Muscle of leg (tissue), 16 donors: Measurements from ENCODE around the gene MEIS3. TPM values are rescaled to one million over a fixed set of nuclear protein-coding genes. Genes with fewer than 3 reads are reported as not detected.

Experiments used
- DNase-seq: peaks from one replicate; pipeline ENCODE4 v3.0.0; 2013
- H3K27ac ChIP-seq: one replicate; pipeline ENCODE4 v1.5.1; 2013; ENCODE audit warnings: mild to moderate bottlenecking, low read length, control low read depth
- H3K27me3 ChIP-seq: one replicate; pipeline ENCODE4 v1.6.1; 2013; ENCODE audit warnings: low read length; ENCODE audit not compliant: control insufficient read depth, insufficient read depth
- H3K36me3 ChIP-seq: one replicate; pipeline ENCODE4 v1.6.1; 2013; ENCODE audit warnings: low read length; ENCODE audit not compliant: control insufficient read depth, insufficient read depth
- H3K4me1 ChIP-seq: one replicate; pipeline ENCODE4 v1.6.1; 2013; ENCODE audit warnings: low read length; ENCODE audit not compliant: control insufficient read depth, insufficient read depth
- H3K4me3 ChIP-seq: one replicate; pipeline ENCODE4 v1.5.1; 2013; ENCODE audit warnings: low read length, control low read depth
- H3K9me3 ChIP-seq: replicated peaks from 2 replicates; pipeline ENCODE4 v1.6.1; 2013; ENCODE audit warnings: low read depth, low read length; ENCODE audit not compliant: control insufficient read depth
- whole genome bisulfite sequencing: methylation state at CpG from one replicate; pipeline ENCODE4 v1.1.5; 2013; ENCODE audit warnings: missing lambda C conversion rate; ENCODE audit not compliant: insufficient coverage; 5-methylcytosine and 5-hydroxymethylcytosine counted together
- long read RNA-seq, 11 donors: transcript quantifications; one replicate each; lab custom pipeline, GENCODE V29; 2026
- polyA plus RNA-seq, 8 donors: library from polyadenylated mRNA; unstranded; fragments of 120-200 nt; gene quantifications; one replicate each; pipeline versions ENCODE4 v1.2.1 to v1.2.3, GENCODE V29; 2013; ENCODE audit warnings: inconsistent platforms in 1 of 8, low replicate concordance in 1 of 8; ENCODE audit not compliant: insufficient read length in 8 of 8, insufficient read depth in 1 of 8
- total RNA-seq: library from RNA; stranded (reverse); fragments of 120-200 nt; gene quantifications from one replicate; pipeline ENCODE4 v1.2.4, GENCODE V29; 2013

The MEIS3 gene
- total RNA-seq (9.2 TPM), polyA plus RNA-seq (10 to 100 TPM in 2 of 8 donors, 1 to 10 TPM in 6; 7.3 to 11.5 (median 9.7) TPM)
- long read RNA-seq, donor 1: 0 reads
- long read RNA-seq, donor 2: 0 reads
- long read RNA-seq, donor 3, partial matches to known transcripts: 0 of 1 reads
- long read RNA-seq, donor 3, other reads (novel, unspliced or antisense): 0 of 1 reads
- long read RNA-seq, donor 4: 0 reads
- long read RNA-seq, donor 5, partial matches to known transcripts: 0 of 6 reads
- long read RNA-seq, donor 5, other reads (novel, unspliced or antisense): 0 of 6 reads
- long read RNA-seq, donor 6, partial matches to known transcripts: 0 of 1 reads
- long read RNA-seq, donor 6, other reads (novel, unspliced or antisense): 0 of 1 reads
- long read RNA-seq, donor 7, partial matches to known transcripts: 0 of 2 reads
- long read RNA-seq, donor 7, other reads (novel, unspliced or antisense): 0 of 2 reads
- long read RNA-seq, donor 8: 0 reads
- long read RNA-seq, donor 9: 0 reads
- long read RNA-seq, donor 10, partial matches to known transcripts: 0 of 1 reads
- long read RNA-seq, donor 10, other reads (novel, unspliced or antisense): 0 of 1 reads
- long read RNA-seq, donor 11, partial matches to known transcripts: 0 of 1 reads
- long read RNA-seq, donor 11, other reads (novel, unspliced or antisense): 0 of 1 reads

DNA sequence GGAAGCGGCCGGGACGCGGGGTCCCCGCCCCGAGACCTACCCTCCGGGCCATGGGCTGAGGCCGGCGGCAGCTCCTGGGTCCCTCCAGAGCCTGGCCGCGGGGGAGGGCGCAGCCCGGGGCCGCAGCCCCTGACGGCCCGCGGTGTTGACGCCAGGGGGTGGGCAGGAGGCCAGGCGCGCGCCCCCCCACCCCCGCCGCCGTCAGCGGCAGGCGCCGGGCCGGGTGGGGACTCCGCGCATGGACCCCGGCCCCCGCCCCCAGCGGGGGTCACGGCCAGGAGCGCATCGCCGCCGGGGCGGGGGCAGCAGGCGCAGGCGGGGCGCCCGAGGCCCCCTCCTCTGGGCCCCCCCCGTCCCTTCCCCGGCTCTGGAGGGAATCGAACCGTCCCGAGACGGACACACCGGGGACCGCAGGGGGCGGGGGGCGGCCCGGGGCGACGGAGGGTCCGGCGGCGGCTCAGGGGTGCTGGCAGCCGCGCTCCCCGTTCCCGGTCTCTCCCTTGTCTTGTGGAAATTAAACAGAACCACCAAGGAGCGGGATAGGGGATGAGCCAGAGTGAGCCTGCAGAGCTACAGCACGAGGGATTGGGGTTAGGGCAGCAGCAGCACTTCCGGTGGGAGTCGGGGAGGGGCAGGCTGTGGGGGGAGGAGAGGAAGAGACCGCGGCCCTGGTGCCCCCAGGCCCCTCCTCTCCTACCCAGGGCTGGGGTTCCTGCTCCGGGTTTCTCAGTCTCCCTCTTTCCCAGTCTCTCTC is at the start of gene MEIS3:
TSS of gene MEIS3 (minus strand) at position 498 of the 754 bp plus-strand sequence. CDS start at position 52, 446 bp downstream.
- Histone ChIP-seq H3K27me3 (peaks cover 84% of the 10 kb centered on the region), H3K9me3 (no peaks in the 10 kb centered on the region), H3K36me3 (peaks cover 2% of the 10 kb centered on the region), H3K27ac (no peak within 1 kb of the TSS), H3K4me3 (peak within 1 kb of the TSS; percentile 36), H3K4me1 (peaks cover 11% of the 10 kb centered on the region)
- under 1% methylated on average over 47 of the region's 70 CpGs for WGBS
- DNase-seq: no peak

DNA sequence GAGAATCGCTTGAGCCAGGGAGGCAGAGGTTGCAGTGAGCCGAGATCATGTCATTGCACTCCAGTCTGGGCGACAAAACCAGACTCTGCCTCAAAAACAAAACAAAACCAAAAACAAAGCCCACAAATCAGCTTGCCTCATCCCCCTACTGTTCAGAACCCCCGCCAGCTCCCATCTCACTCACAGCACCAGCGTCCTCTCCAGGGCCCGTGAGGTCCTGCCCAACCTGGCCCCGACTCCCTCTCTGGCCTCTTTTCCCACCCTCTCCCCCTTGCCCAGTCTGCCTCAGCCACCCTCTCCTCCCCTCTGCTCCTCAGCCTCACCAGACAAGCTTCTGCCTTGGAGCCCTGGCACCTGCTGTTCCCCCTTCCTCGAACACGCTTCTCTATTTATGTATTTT is 48.6 kb upstream of the MEIS3 start:
- WGBS: 39% methylated on average over 9 of the region's 9 CpGs
- H3K4me1 ChIP-seq: peaks cover 9% of the 10 kb centered on the region
- no peak overlapping the region for H3K4me3 ChIP-seq
- H3K9me3 ChIP-seq: no peaks in the 10 kb centered on the region
- DNase-seq: no peak
- no peaks in the 10 kb centered on the region for H3K36me3 ChIP-seq
- peaks cover 53% of the 10 kb centered on the region for H3K27me3 ChIP-seq
- no peak overlapping the region for H3K27ac ChIP-seq

DNA sequence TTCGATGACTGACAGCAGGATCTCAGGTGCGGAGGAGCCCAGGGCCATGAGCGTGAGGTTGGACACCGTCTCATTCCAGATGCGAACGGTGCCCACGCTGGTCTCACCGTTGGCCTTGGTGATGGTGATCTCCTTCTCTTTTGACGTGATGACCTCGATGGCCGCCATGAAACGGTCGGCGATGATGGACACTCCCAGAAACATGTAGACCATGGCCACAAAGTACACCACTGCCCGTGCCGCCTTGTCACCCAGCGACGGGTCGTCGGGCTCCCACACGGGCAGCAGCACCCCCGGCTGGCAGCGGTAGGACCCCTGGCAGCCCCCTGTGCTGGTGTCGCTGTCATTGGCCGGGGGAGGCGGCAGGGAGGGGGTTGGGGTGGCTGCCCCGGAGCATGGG is 46.6 kb upstream of the MEIS3 start:
- DNase-seq: no peak
- Histone ChIP-seq H3K9me3 (no peaks in the 10 kb centered on the region), H3K4me1 (no peaks in the 10 kb centered on the region), H3K27ac (no peak overlapping the region), H3K4me3 (no peak overlapping the region), H3K27me3 (peaks cover 38% of the 10 kb centered on the region), H3K36me3 (no peaks in the 10 kb centered on the region)
- 85% methylated on average over 20 of the region's 27 CpGs for WGBS

DNA sequence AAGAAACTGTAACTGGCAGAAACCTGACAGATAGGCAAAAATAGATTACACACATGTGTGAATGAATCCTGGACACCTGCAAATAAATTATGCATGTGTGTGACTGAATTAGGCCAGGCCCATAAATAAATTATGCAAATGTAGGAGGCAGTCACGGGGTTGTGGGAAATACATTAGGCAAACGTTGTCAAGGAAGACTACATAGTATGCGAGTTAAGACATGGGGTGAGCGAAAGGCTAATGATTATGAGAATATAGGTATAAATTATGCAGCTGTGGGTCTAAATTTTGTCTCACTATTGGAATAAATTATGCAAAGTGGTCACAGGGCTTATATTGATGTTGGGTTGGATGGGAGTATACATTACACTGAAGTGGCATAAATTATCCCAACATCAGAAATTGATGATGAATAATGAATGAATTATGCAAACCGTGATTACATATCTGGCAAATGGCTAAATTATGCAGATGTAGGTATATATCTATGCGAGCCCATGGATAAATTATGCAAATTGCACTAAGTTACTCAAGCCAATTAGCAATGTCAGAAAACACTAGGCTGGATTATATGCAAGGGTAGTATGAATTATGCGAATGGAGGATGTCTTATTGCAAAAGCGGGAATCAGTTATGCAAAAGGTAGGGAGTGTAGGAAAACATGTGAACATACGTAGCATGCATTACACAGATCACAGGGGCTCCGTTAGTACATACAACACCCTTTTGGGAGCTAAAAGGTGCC is 45.5 kb upstream of the MEIS3 start:
- H3K36me3 ChIP-seq: no peaks in the 10 kb centered on the region
- H3K9me3 ChIP-seq: no peaks in the 10 kb centered on the region
- H3K4me3 ChIP-seq: no peak overlapping the region
- H3K27ac ChIP-seq: no peak overlapping the region
- 40% methylated on average over 5 of the region's 10 CpGs for WGBS
- H3K4me1 ChIP-seq: no peaks in the 10 kb centered on the region
- no peak for DNase-seq
- H3K27me3 ChIP-seq: peaks cover 35% of the 10 kb centered on the region

DNA sequence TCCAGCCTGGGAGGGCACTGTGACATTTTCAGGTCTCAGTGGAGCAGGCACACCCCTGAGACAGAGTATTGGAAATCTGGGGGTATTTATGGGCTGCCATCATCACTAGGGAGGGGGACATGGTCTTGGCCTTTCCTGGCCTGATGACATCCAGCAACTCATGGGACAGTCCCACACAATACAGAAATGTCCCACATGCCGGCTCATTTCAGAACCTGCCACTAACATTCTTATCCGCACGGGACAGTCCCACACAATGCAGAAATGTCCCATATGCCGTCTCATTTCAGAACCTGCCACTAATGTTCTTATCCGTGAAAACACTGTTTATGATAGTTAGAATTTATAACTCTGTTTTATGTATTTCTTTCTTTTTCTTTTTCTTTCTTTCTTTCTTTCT is 42.5 kb upstream of the MEIS3 start:
- Histone ChIP-seq H3K4me1 (no peaks in the 10 kb centered on the region), H3K27me3 (peaks cover 41% of the 10 kb centered on the region), H3K27ac (no peak overlapping the region), H3K36me3 (no peaks in the 10 kb centered on the region), H3K9me3 (no peaks in the 10 kb centered on the region), H3K4me3 (no peak overlapping the region)
- no CpG with 5 or more reads among the region's 5 CpGs for WGBS
- no peak for DNase-seq

DNA sequence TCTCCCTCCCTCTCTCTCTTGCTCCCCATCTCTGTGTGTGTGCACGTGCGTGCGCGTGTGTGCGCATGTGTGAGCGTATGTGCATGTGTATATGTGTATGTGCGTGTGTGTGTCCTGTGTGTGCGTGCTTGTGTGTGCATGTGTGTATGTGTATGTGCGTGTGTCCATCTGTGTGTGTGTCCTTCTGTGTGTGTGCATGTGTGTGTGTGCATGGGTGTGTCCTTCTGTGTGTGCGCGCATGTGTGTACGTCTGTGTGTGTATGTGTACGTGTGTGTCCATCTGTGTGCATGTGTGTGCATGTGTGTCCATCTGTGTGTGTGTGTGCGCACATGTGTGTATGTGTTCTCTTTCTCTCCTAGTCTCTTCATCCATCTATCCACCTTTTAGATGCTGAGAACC is 40.1 kb upstream of the MEIS3 start:
- H3K9me3 ChIP-seq: peaks cover 10% of the 10 kb centered on the region
- no peaks in the 10 kb centered on the region for H3K4me1 ChIP-seq
- 92% methylated on average over 4 of the region's 14 CpGs for WGBS
- no peak overlapping the region for H3K4me3 ChIP-seq
- peaks cover 55% of the 10 kb centered on the region for H3K27me3 ChIP-seq
- no peak for DNase-seq
- no peak overlapping the region for H3K27ac ChIP-seq
- H3K36me3 ChIP-seq: no peaks in the 10 kb centered on the region

DNA sequence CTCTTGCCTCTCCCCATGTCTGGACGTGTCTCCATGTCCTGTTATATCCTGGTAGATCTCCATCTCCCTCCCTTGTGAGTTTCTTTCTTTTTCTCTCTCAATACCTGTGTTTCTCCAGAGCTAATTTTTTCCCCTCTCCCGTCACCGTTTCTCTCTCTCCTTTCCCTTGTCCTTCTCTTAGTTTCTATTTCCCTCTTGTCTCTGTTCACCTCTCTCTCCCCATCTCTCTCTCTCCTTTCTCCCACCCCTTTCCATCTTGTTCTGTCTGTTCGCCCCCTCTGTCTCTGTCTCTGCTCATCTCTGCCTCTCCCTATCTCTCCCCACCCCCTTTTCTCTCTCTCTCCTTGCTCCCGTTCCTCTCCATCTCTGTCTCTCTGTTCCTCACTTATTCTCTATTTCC is 39.3 kb upstream of the MEIS3 start:
- peaks cover 55% of the 10 kb centered on the region for H3K27me3 ChIP-seq

DNA sequence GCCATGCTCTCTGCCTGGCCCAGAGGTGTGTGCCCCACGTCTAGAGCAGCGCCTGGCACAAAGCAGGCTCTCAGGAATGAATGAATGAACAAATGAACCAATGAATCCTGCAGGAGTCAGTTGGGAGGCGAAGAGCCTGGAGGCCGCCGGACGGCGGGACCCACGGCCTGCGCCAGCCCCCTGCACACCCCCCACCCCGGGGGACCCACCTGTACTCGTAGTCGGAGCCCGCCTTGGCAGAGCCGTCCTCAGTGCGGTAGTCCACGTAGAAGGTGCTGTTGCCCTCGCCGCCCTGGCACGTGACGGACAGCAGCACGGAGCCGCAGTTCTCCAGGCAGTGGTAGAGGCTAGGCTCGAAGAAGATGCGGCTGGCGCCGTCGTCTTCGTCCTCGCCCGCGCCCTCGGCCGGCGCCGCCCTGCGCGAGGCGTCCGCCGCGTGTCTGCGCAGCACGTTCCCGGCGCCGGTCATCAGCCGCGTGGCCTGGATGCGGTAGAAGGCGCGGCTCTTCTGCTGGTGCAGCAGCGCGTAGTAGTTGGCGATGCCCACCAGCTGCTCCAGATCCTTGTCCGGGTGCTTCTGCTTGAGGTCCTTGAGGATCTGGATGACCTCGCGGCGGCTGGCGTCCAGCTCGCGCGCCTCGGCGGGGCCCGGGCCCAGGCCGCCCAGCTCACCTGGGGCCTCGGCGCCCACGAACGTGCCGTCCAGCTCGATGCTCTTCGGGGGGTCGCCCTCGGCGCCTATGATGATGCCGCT is 37.6 kb upstream of the MEIS3 start:
- Histone ChIP-seq H3K9me3 (peaks cover 10% of the 10 kb centered on the region), H3K4me3 (no peak overlapping the region), H3K36me3 (no peaks in the 10 kb centered on the region), H3K27me3 (peaks cover 53% of the 10 kb centered on the region), H3K4me1 (no peaks in the 10 kb centered on the region), H3K27ac (no peak overlapping the region)
- no peak for DNase-seq
- WGBS: 23% methylated on average over 77 of the region's 77 CpGs

More for the DNA sequence above, 39.3 kb upstream of the MEIS3 start:
- no peaks in the 10 kb centered on the region for H3K36me3 ChIP-seq
- 28% methylated on average over 5 of the region's 5 CpGs for WGBS
- H3K4me3 ChIP-seq: no peak overlapping the region
- DNase-seq: no peak
- H3K27ac ChIP-seq: no peak overlapping the region
- peaks cover 10% of the 10 kb centered on the region for H3K9me3 ChIP-seq
- no peaks in the 10 kb centered on the region for H3K4me1 ChIP-seq

DNA sequence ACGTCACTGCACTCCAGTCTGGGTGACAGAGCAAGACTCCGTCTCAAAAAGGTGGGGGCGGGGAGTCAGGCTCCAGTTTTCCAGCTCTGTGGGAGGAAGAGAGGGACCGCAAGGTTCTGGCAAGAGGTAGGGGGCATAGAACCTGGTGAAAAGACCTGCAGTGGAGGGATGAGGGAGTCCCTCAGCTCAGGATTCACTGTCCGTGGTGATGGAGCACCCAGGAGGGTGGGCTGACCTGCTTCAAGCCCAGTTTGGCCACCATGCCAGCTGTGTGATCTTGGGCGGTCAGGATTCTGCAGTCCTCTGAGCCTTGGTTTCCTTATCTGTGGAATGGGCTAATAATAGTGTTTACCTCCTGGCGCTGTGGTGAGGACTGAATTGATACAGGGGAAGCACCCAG is 31.2 kb upstream of the MEIS3 start:
- peaks cover 60% of the 10 kb centered on the region for H3K27me3 ChIP-seq
- no peak for DNase-seq
- H3K4me3 ChIP-seq: no peak overlapping the region
- no peaks in the 10 kb centered on the region for H3K4me1 ChIP-seq
- H3K36me3 ChIP-seq: no peaks in the 10 kb centered on the region
- H3K9me3 ChIP-seq: peaks cover 3% of the 10 kb centered on the region
- 52% methylated on average over 5 of the region's 7 CpGs for WGBS
- no peak overlapping the region for H3K27ac ChIP-seq
